Measurements from ENCODE around the gene RHEB.
A peak's percentile ranks its signal among the peaks of the same experiment; 100 is the strongest.
"Not testable (repeated sequence)": the region's sequence is repeated elsewhere in the genome, so short reads cannot be mapped to it uniquely, and the experiment has no call there.

The RHEB gene

DNA sequence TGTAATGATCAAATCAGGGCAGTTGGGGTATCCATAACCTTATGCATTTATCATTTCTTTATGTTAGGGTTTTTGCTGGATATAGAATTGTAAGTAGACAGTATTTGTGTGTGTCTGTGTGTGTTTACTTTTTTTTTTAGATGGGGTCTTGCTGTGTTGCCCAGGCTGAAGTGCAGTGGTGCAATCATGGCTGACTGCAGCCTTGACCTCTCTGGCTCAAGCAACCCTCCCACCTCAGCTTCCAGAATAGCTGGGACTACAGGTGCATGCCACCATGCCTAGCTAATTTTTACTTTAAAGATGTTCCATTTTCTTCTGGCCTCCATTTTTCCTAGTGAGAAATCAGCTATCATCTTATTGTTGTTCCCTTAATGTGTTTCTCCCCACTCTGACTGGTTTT is 10.1 kb upstream of the RHEB start:
- H3K27me3 ChIP-seq (ENCODE audit: control insufficient read depth in 1 of 2, insufficient read depth in 2 of 2, low read length in 2 of 2), result no peaks in the 10 kb centered on the region
- H3K9me3 ChIP-seq (ENCODE audit: control insufficient read depth in 1 of 2, low read length in 2 of 2), result peaks cover 3 to 14% of the 10 kb centered on the region in 2 donors
- H3K36me3 ChIP-seq (ENCODE audit: control insufficient read depth in 1 of 2, insufficient read depth in 2 of 2, low read length in 2 of 2), result no peaks in the 10 kb centered on the region
- H3K4me1 ChIP-seq (ENCODE audit: control insufficient read depth in 1 of 2, insufficient read depth in 2 of 2, low read length in 2 of 2), result no peaks in the 10 kb centered on the region
- H3K9ac ChIP-seq (ENCODE audit: low read depth in 1 of 2, low read length in 2 of 2), result no peak overlapping the region
- H3K27ac ChIP-seq (ENCODE audit: low read depth, low read length), result no peak overlapping the region
- no peak overlapping the region for H3K4me3 ChIP-seq (ENCODE audit: low read depth in 1 of 2, low read length in 2 of 2)

DNA sequence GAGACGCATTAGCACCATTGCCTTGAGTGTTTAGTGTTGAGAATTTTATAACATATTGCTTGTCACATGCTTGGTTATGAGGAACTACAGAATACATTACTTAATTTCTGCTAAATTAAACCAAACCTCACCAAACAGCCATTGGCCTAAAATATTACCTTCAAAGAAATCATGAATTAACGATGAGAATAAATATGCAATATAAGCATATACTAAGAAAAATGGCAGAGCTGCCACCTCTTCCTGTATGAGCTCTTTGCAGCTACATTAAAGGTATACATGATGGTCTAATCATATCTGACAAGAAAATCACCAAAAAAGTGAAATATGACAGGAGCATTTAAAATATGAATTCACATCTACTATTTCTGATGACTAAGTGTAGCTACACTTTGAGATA is 5.2 kb upstream of the RHEB start:
- no peak overlapping the region for H3K4me3 ChIP-seq (ENCODE audit: low read depth in 1 of 2, low read length in 2 of 2)
- H3K27ac ChIP-seq (ENCODE audit: low read depth, low read length), result no peak overlapping the region
- no peaks in the 10 kb centered on the region for H3K27me3 ChIP-seq (ENCODE audit: control insufficient read depth in 1 of 2, insufficient read depth in 2 of 2, low read length in 2 of 2)
- peaks cover under 1 to 2% of the 10 kb centered on the region in 2 donors for H3K9me3 ChIP-seq (ENCODE audit: control insufficient read depth in 1 of 2, low read length in 2 of 2)
- H3K36me3 ChIP-seq (ENCODE audit: control insufficient read depth in 1 of 2, insufficient read depth in 2 of 2, low read length in 2 of 2), result no peaks in the 10 kb centered on the region
- H3K4me1 ChIP-seq (ENCODE audit: control insufficient read depth in 1 of 2, insufficient read depth in 2 of 2, low read length in 2 of 2), result peaks cover 4 to 9% of the 10 kb centered on the region in 2 donors
- no peak overlapping the region for H3K9ac ChIP-seq (ENCODE audit: low read depth in 1 of 2, low read length in 2 of 2)

DNA sequence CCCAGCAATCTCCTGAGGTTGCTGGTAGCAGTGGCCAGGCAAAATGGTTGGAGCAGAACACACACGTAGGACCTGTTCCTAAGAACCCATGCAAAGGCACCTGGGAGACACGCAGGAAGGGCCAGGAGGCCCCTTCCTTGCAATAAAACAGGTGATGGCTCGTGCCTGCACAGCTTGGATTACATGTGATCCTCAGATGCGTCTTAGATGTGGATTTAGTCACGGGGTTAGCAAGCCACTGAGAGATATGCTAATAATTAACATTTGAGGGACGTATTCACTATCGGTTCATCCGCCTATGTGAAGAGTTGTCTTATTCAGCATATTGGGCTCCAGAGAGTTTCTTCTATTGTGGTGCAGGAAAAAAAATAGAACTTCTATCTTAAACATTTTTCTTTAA is 4.6 kb upstream of the RHEB start:
- no peak overlapping the region for H3K9ac ChIP-seq (ENCODE audit: low read depth in 1 of 2, low read length in 2 of 2)
- H3K36me3 ChIP-seq (ENCODE audit: control insufficient read depth in 1 of 2, insufficient read depth in 2 of 2, low read length in 2 of 2), result no peaks in the 10 kb centered on the region
- no peaks in the 10 kb centered on the region for H3K27me3 ChIP-seq (ENCODE audit: control insufficient read depth in 1 of 2, insufficient read depth in 2 of 2, low read length in 2 of 2)

DNA sequence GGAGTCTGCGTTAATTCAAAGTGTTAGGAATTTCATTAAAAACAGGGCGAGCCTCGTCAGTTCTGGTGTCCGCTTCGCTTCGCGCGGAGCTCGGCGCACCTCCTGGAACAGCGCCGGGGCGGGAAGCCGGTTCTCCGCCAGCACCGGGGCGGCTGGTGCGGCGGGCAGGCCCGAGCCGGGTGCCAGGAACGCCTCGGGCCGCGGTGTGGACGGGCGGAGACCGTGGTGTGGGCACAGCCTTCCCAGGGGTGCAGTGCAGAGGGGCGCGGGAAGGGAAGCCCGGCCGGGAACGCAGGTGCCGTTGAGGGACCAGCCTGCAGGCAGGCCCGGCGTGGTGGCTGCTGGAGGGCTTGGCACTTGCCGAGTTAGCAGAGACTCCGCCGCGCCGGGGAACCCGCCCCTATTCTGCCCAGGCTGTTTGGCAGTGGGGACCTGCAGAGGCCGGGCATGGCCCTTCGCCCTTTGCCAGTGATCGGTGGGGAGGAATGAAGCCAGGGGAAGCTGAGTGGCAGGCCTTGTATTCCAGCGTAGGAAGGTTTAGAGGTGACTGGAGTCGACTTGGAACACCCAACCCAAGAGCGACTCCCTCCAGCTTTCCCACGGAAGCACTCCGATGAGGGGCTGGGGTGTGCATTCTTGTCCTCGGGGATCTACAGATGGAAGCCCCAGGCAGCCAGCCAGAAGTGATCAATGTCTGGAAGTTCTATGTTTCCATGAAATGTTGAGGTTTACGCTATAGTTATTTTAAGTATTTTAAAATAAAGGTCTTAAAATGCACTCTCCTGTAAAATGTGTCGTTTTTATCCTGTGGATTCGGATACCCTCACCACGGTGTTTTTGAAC is 945 bp upstream of the RHEB start:
- Histone ChIP-seq H3K27ac (ENCODE audit: low read depth, low read length) (peak overlapping the region; percentile 70), H3K9me3 (ENCODE audit: control insufficient read depth in 1 of 2, low read length in 2 of 2) (no peaks in the 10 kb centered on the region), H3K4me3 (ENCODE audit: low read depth in 1 of 2, low read length in 2 of 2) (peak overlapping the region; percentile 74 to 75), H3K4me1 (ENCODE audit: control insufficient read depth in 1 of 2, insufficient read depth in 2 of 2, low read length in 2 of 2) (peaks cover 17 to 24% of the 10 kb centered on the region in 2 donors), H3K9ac (ENCODE audit: low read depth in 1 of 2, low read length in 2 of 2) (peak overlapping the region; percentile 71), H3K36me3 (ENCODE audit: control insufficient read depth in 1 of 2, insufficient read depth in 2 of 2, low read length in 2 of 2) (no peaks in the 10 kb centered on the region), H3K27me3 (ENCODE audit: control insufficient read depth in 1 of 2, insufficient read depth in 2 of 2, low read length in 2 of 2) (no peaks in the 10 kb centered on the region)

More for the DNA sequence above, 4.6 kb upstream of the RHEB start:
- Histone ChIP-seq H3K27ac (ENCODE audit: low read depth, low read length) (no peak overlapping the region), H3K9me3 (ENCODE audit: control insufficient read depth in 1 of 2, low read length in 2 of 2) (no peaks in the 10 kb centered on the region), H3K4me1 (ENCODE audit: control insufficient read depth in 1 of 2, insufficient read depth in 2 of 2, low read length in 2 of 2) (peaks cover 4 to 9% of the 10 kb centered on the region in 2 donors), H3K4me3 (ENCODE audit: low read depth in 1 of 2, low read length in 2 of 2) (no peak overlapping the region)

DNA sequence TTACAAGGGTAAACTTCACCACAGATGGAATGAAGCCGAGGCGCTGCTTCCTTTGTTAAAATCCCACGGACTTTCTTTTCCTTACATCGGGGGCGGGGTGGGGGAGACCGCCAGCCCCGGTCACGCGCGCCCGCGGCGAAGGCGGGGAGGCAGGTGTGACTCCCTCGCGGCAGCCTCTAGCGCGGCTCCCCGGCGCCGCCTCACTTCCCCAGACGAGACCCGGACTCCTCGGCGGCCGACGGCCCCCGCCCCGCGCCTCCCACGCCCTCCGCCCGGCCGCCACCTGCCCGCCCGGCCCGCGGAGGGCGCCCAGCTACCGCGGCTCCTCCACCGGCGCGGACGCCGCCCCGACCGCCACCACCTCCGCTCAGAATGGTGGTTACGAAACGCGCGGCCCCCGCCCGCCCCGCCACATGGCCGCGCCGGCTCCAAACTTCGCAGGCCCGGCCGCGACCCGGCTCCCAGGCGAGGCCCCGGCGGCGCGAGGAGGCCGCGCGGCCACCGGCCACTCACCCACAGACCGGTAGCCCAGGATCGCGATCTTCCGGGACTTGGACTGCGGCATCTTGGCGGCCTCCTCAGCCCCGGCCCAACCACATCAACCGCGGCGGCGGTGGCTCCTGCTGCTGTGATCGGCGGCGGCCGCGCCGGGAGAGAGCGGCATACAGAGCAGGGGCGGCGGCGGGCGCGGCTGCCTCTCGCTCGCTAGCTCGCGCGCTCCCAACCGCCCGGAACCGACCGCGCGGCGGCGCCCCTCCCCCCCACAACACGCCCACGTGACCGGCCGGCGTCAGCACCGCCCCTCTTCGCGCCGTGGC is 539 bp downstream of the RHEB start:
- not testable (repeated sequence) for H3K36me3 ChIP-seq (ENCODE audit: control insufficient read depth in 1 of 2, insufficient read depth in 2 of 2, low read length in 2 of 2); H3K9me3 ChIP-seq (ENCODE audit: control insufficient read depth in 1 of 2, low read length in 2 of 2); H3K27me3 ChIP-seq (ENCODE audit: control insufficient read depth in 1 of 2, insufficient read depth in 2 of 2, low read length in 2 of 2)
- Histone ChIP-seq H3K9ac (ENCODE audit: low read depth in 1 of 2, low read length in 2 of 2) (peak overlapping the region; percentile 89 to 95), H3K4me1 (ENCODE audit: control insufficient read depth in 1 of 2, insufficient read depth in 2 of 2, low read length in 2 of 2) (peaks cover 20 to 24% of the 10 kb centered on the region in 2 donors), H3K27ac (ENCODE audit: low read depth, low read length) (peak overlapping the region; percentile 99), H3K4me3 (ENCODE audit: low read depth in 1 of 2, low read length in 2 of 2) (peak overlapping the region; percentile 72 to 82)

DNA sequence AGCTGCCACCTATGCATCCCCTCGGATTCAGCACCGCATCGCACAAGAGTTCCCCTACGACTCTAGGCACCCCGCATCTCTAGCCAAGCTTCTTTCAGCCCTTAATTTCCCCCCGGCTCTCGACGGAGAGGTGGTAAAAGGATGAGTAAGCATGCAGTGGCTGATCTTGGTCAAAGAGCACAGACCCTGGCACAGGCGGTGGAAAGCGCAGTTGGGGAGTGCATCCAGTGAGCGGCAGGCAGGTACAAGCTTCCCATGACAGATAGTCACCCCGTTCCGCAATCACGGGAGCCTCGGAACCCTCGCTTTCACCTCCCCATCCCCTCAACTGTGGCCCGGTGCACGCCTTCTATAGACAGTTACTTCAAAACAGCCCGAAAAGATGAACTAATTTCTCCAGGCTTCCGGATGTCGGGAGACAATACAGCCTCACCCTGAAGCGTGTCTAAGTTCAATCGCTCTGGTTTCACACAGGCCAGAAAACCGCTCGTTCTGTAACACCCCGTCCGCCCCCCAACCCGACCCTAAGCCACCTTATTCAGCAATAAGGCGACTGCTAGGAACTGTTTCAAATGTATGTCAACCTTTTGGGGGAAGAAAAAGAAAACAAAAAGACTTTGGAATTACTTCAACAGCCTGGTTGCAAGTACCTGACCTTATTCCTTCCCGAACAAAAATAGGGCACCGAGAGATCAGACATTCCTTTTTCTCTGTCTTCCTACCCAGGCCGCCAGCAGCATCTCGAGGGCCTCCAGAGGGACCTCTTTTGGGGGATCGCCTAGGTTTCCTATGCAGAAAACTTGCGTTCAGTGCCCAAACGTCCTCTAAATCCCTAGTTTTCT is 1.4 kb downstream of the RHEB start:
- no peaks in the 10 kb centered on the region for H3K36me3 ChIP-seq (ENCODE audit: control insufficient read depth in 1 of 2, insufficient read depth in 2 of 2, low read length in 2 of 2)
- peak overlapping the region; percentile 99 for H3K27ac ChIP-seq (ENCODE audit: low read depth, low read length)
- H3K9ac ChIP-seq (ENCODE audit: low read depth in 1 of 2, low read length in 2 of 2), result peak overlapping the region; percentile 89 to 95
- no peaks in the 10 kb centered on the region for H3K9me3 ChIP-seq (ENCODE audit: control insufficient read depth in 1 of 2, low read length in 2 of 2)
- peaks cover 20 to 24% of the 10 kb centered on the region in 2 donors for H3K4me1 ChIP-seq (ENCODE audit: control insufficient read depth in 1 of 2, insufficient read depth in 2 of 2, low read length in 2 of 2)
- peak overlapping the region; percentile 72 to 82 for H3K4me3 ChIP-seq (ENCODE audit: low read depth in 1 of 2, low read length in 2 of 2)
- H3K27me3 ChIP-seq (ENCODE audit: control insufficient read depth in 1 of 2, insufficient read depth in 2 of 2, low read length in 2 of 2), result no peaks in the 10 kb centered on the region

DNA sequence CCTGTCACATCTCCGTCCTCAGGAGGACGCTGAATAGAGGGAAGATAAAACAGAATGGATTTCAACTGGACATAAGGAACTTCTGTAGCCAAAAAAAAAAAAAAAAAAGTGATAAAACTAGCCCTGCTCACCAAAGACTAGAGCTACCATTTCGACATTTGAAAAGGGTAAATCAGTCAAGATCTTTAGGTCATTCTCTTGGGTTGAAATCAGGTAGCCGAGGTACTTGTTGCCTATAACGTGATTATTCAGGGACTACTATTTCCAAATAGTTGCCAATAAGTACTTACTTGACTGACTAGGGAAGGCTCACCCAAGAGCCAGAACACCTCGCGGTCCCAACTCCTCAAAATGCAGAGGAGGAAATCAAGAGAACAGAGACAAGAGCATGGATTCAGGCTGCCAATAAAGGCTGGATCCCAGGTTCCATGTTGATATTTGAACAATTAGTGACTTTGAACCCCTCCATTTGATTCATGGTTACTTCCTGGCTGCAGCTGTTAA is 2.0 kb downstream of the RHEB start:
- Histone ChIP-seq H3K4me1 (ENCODE audit: control insufficient read depth in 1 of 2, insufficient read depth in 2 of 2, low read length in 2 of 2) (peaks cover 21 to 24% of the 10 kb centered on the region in 2 donors), H3K9ac (ENCODE audit: low read depth in 1 of 2, low read length in 2 of 2) (peak overlapping the region; percentile 89 to 95)

DNA sequence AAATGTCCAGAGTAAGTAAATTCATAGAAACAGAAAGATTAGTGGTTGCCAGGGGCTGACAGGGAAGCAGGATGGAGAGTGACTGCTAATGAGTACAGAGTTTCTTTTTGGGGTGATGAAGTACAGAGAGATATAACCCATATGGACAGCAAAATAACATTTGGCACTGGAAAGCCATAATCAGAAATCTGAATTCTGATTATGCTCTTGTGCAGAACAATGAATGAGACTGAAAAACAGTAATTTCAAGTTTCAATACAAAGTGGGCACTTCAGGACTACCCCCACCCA is 4.5 kb downstream of the RHEB start:
- no peak overlapping the region for H3K27ac ChIP-seq (ENCODE audit: low read depth, low read length)
- H3K9me3 ChIP-seq (ENCODE audit: control insufficient read depth in 1 of 2, low read length in 2 of 2), result no peaks in the 10 kb centered on the region
- H3K4me3 ChIP-seq (ENCODE audit: low read depth in 1 of 2, low read length in 2 of 2), result no peak overlapping the region
- H3K9ac ChIP-seq (ENCODE audit: low read depth in 1 of 2, low read length in 2 of 2), result no peak overlapping the region
- no peaks in the 10 kb centered on the region for H3K27me3 ChIP-seq (ENCODE audit: control insufficient read depth in 1 of 2, insufficient read depth in 2 of 2, low read length in 2 of 2)
- H3K4me1 ChIP-seq (ENCODE audit: control insufficient read depth in 1 of 2, insufficient read depth in 2 of 2, low read length in 2 of 2), result peaks cover 15 to 27% of the 10 kb centered on the region in 2 donors
- no peaks in the 10 kb centered on the region for H3K36me3 ChIP-seq (ENCODE audit: control insufficient read depth in 1 of 2, insufficient read depth in 2 of 2, low read length in 2 of 2)

More for the DNA sequence above, 2.0 kb downstream of the RHEB start:
- no peaks in the 10 kb centered on the region for H3K9me3 ChIP-seq (ENCODE audit: control insufficient read depth in 1 of 2, low read length in 2 of 2)
- H3K27ac ChIP-seq (ENCODE audit: low read depth, low read length), result no peak overlapping the region
- H3K27me3 ChIP-seq (ENCODE audit: control insufficient read depth in 1 of 2, insufficient read depth in 2 of 2, low read length in 2 of 2), result no peaks in the 10 kb centered on the region
- no peaks in the 10 kb centered on the region for H3K36me3 ChIP-seq (ENCODE audit: control insufficient read depth in 1 of 2, insufficient read depth in 2 of 2, low read length in 2 of 2)
- H3K4me3 ChIP-seq (ENCODE audit: low read depth in 1 of 2, low read length in 2 of 2), result peak overlapping the region; percentile 72 to 82

DNA sequence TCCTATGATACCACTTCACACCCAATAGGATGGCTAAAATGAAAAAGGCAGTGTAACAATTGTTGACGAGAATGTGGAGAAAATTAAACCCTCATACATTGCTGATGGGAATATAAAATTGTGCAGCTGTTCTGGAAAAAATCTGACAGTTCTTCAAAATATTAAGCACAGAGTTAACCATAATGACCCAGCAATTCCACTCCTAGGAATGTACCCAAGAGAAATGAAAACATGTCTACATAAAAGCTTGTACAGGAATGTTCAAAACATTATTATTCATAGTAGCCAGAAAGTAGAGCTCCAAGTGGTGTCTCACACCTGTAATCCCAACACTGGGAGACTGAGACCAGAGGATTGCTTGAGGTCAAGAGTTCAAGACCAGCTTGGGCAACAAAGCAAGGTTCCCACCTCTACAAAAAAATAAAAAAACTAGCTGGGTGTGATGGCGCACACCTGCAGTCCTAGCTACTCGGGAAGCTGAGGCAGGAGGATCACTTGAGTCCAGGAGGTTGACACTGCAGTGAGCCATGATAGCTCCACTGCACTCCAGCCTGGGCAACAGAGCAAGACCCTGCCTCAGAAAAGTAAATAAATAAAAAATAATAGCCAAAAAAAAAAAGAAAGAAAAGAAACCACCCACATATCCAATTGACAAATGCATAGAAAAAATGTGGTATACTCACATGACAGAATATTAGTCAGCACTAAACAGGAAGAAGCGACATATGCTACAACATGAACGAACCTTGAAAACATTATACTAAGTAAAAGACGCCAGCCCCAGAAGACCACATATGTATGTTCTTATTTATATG is 5.0 kb downstream of the RHEB start:
- H3K9ac ChIP-seq (ENCODE audit: low read depth in 1 of 2, low read length in 2 of 2), result no peak overlapping the region

More for the DNA sequence above, 5.0 kb downstream of the RHEB start:
- Histone ChIP-seq H3K9me3 (ENCODE audit: control insufficient read depth in 1 of 2, low read length in 2 of 2) (no peaks in the 10 kb centered on the region), H3K36me3 (ENCODE audit: control insufficient read depth in 1 of 2, insufficient read depth in 2 of 2, low read length in 2 of 2) (no peaks in the 10 kb centered on the region), H3K27me3 (ENCODE audit: control insufficient read depth in 1 of 2, insufficient read depth in 2 of 2, low read length in 2 of 2) (no peaks in the 10 kb centered on the region), H3K27ac (ENCODE audit: low read depth, low read length) (no peak overlapping the region), H3K4me3 (ENCODE audit: low read depth in 1 of 2, low read length in 2 of 2) (no peak overlapping the region), H3K4me1 (ENCODE audit: control insufficient read depth in 1 of 2, insufficient read depth in 2 of 2, low read length in 2 of 2) (peaks cover 14 to 32% of the 10 kb centered on the region in 2 donors)

Measured in duodenal mucosa (tissue), 2 donors.